HG03196 (cell line): ENCODE results near the gene LRRC8C.

Experiments used
- ATAC-seq: cut with Tn5 transposase; IDR thresholded peaks from one replicate; pipeline ENCODE4 v1.9.1; 2021; ENCODE audit not compliant: unreplicated experiment

LRRC8C gene

GRCh38 chr1:89727517-89728312 is 94.8 kb downstream of the LRRC8C start:
- ATAC-seq: no peak

- ATAC-seq: no peak
Measured at GRCh38 chr1:89728381-89728780, 95.5 kb downstream of the LRRC8C start.

GRCh38 chr1:89732206-89732605 is 99.3 kb downstream of the LRRC8C start:
- no peak for ATAC-seq

GRCh38 chr1:89732643-89733222 is 99.8 kb downstream of the LRRC8C start:
- ATAC-seq: no peak

- ATAC-seq: no peak
Measured at GRCh38 chr1:89733748-89734147, 100.8 kb downstream of the LRRC8C start.

GRCh38 chr1:89734442-89734841 is 101.5 kb downstream of the LRRC8C start:
- no peak for ATAC-seq

- no peak for ATAC-seq
Measured at GRCh38 chr1:89735479-89735878, 102.6 kb downstream of the LRRC8C start.

GRCh38 chr1:89736937-89737733 is 104.2 kb downstream of the LRRC8C start:
- no peak for ATAC-seq

GRCh38 chr1:89737985-89738510 is 105.1 kb downstream of the LRRC8C start:
- ATAC-seq: no peak

GRCh38 chr1:89739013-89739843 is 106.3 kb downstream of the LRRC8C start:
- ATAC-seq: no peak

GRCh38 chr1:89739844-89740216 is 106.9 kb downstream of the LRRC8C start:
- ATAC-seq: no peak

GRCh38 chr1:89743788-89744187 is 110.9 kb downstream of the LRRC8C start:
- ATAC-seq: no peak

- no peak for ATAC-seq
Measured at GRCh38 chr1:89746424-89747149, 113.7 kb downstream of the LRRC8C start.

- ATAC-seq: no peak
Measured at GRCh38 chr1:89753761-89754160, 120.8 kb downstream of the LRRC8C start.

GRCh38 chr1:89754518-89754917 is 121.6 kb downstream of the LRRC8C start:
- no peak for ATAC-seq

- ATAC-seq: no peak
Measured at GRCh38 chr1:89755591-89755990, 122.7 kb downstream of the LRRC8C start.

GRCh38 chr1:89757532-89757931 is 124.6 kb downstream of the LRRC8C start:
- no peak for ATAC-seq

- no peak for ATAC-seq
Measured at GRCh38 chr1:89758156-89758555, 125.2 kb downstream of the LRRC8C start.

GRCh38 chr1:89759036-89759435 is 126.1 kb downstream of the LRRC8C start:
- ATAC-seq: no peak

GRCh38 chr1:89760496-89760895 is 127.6 kb downstream of the LRRC8C start:
- no peak for ATAC-seq
